ENCODE data around the gene PGS1.
A peak's percentile ranks its signal among the peaks of the same experiment; 100 is the strongest.

DNA sequence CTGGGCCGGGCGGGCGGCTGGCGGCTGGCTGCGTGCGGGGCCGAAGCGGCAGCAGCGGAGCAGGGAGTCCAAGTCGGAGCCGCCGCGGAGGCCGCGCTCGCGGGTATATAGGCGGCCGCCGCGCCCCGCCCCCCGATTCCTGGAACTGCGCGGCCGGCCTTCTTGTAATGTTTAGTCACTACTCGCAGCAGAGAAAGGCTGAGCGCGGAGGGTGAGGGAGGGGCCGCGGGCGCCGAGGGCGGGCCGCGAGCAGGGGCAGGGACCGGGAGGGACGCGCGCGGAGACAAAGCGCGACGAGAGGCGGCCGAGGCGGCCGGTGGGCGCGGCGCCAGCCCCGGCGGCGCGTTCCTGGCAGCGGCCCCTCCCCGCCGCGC, 18.5 kb upstream of the PGS1 start, which contains the start of gene SOCS3:
- TF ChIP-seq, protein P1, sequence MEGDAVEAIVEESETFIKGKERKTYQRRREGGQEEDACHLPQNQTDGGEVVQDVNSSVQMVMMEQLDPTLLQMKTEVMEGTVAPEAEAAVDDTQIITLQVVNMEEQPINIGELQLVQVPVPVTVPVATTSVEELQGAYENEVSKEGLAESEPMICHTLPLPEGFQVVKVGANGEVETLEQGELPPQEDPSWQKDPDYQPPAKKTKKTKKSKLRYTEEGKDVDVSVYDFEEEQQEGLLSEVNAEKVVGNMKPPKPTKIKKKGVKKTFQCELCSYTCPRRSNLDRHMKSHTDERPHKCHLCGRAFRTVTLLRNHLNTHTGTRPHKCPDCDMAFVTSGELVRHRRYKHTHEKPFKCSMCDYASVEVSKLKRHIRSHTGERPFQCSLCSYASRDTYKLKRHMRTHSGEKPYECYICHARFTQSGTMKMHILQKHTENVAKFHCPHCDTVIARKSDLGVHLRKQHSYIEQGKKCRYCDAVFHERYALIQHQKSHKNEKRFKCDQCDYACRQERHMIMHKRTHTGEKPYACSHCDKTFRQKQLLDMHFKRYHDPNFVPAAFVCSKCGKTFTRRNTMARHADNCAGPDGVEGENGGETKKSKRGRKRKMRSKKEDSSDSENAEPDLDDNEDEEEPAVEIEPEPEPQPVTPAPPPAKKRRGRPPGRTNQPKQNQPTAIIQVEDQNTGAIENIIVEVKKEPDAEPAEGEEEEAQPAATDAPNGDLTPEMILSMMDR (conservative IDR thresholded peaks at IDR 0.05; ENCODE audit: low read length): no peak
- peak; percentile 12; the same call in 1 of the 2 replicates for TF ChIP-seq EZH2phosphoT487 (IDR thresholded peaks at IDR 0.05; ENCODE audit: borderline replicate concordance, low read depth, low read length)
